ENCODE results near the gene DLG1.

The DLG1 gene

DNA sequence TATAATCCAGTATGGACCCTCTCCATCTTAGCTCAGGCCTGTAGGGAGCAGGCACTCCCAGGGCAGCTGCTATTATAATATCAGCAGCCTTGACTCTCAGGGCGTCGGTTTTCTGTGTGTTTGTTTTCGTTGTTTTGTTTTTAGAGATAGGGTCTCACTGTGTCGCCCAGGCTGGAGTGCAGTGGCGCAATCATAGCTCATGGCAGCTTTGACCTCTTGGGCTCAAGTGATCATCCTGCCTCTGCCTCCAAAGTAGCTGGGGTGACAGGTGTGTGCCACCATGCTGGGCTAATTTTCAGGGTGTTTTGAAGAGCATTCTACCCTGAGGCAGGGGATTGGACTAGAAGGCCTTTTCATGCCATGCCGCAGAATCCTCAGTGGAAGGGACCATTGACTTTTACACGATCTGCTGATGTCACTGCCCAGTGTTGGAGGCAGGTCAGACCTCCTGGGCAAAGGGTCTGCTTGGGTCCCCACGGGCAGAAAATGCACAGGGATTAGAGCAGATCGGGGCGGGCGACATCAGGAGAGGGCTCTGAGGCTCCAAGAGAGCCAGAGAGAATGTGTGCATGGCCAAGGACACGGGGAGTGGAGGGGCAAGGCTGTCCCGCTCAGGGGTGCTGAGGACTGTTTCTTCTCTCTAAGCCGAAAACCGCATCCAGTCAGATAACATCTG, 276.5 kb downstream of the DLG1 start:
- DNase-seq (ENCODE audit: low read depth in 3 of 3, low spot score in 1 of 3): no peak

DNA sequence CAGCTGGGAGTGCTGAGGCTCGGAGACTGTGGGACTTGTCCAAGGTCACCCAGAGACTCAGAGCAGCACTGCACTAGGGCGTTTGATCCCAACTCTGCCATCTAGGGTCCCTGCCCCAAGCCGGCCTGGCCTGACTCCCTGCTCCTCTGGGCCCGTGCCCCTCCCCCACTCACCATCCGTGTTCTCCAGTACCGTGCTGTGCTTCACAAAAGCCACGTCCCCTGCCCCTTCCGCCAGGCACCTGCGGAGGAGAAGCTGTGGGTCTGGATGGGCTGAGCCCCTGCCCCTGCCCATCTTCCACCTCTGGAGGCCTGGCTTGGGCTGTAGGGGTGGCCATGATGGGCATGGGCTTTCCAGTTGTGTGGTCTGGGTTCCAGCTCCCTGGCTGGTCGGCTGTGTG, 277.2 kb downstream of the DLG1 start:
- DNase-seq (ENCODE audit: low read depth in 3 of 3, low spot score in 1 of 3): no peak

DNA sequence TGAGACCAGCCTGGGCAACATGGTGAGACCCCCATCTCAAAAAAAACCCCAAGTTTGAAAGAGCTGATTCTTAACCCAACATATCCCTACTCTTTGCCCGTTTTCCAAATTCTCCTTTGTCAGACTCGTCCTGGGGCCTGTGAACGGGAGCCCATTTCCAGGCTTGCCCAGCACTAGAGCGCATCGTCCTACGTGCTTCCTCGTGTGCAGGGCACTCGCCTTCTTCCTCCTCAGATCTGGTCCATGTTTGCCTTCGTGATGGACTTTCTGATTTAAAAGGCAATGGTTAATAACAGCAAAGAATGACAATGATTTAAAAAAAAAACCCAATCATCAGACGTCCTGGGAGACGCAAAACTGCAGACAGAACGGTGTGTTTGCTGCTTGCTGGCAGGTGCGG, 278.9 kb downstream of the DLG1 start:
- no peak for DNase-seq (ENCODE audit: low read depth in 3 of 3, low spot score in 1 of 3)

- DNase-seq (ENCODE audit: low read depth in 3 of 3, low spot score in 1 of 3): no peak
Measured at GRCh38 chr3:197019021-197019420, 279.4 kb downstream of the DLG1 start.

- DNase-seq (ENCODE audit: low read depth in 3 of 3, low spot score in 1 of 3): no peak
Measured at GRCh38 chr3:197017003-197017402, 281.4 kb downstream of the DLG1 start.

- DNase-seq (ENCODE audit: low read depth in 3 of 3, low spot score in 1 of 3): no peak
Measured at GRCh38 chr3:197015790-197016736, 282.3 kb downstream of the DLG1 start.

GRCh38 chr3:197014942-197015575, 283.4 kb downstream of the DLG1 start:
- no peak for DNase-seq (ENCODE audit: low read depth in 3 of 3, low spot score in 1 of 3)

- DNase-seq (ENCODE audit: low read depth in 3 of 3, low spot score in 1 of 3): no peak
Measured at GRCh38 chr3:197014024-197014423, 284.4 kb downstream of the DLG1 start.

DNA sequence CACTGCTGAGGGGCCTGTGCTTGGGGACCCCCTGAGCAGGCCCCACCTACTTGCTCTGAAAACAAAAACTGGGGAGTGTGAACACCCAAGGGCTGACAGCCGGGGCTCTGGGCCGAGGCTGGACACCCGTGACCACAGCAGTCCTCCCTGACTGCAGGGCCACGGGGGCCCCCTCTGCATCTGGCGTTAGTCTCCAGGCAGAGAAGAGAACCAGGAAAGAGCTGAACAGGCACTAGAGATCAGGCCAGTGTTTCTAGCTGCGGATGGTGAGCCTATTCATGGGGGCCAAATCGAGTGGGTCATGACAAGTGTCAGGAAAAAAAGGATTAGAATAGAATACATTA, 285.9 kb downstream of the DLG1 start:
- DNase-seq (ENCODE audit: low read depth in 3 of 3, low spot score in 1 of 3): no peak

DNA sequence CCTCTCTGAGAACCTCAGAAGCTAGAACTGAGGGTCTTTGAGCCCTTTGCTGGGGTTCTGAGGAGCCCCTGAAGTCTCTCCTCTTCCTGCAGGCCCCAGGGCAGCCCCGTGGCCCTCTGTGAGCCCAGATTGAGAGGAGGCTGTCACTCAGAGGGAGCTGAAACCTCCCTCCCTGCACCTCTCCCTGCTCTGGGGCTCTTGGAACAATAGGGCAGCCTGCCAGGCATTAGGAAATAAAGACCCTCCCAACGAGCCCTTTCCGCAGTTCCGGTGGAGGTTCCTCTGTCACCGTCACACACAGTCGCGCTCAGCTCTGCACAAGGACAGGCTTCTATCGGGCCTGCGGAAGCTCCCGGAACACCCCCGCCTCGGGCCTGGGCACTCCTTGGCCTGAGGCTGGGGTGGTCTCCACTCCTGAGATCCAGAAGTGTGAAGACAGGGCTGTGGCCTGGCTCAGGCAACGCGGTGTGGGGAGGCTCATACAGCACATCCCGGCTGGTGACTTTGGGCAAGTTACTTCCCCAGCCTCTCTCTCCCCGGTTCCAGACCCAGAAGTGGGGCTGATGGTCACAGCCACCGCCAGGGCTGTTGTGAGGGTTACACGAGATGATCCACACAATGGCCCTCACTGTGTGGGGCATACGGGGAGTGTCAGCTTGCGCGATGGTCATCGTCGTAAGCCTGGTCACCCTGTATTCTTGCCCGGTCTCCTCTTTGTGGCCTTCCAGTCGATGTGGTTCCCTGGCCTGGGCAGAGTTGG, 286.5 kb downstream of the DLG1 start:
- DNase-seq (ENCODE audit: low read depth in 3 of 3, low spot score in 1 of 3): no peak

GRCh38 chr3:197010556-197011351, 287.7 kb downstream of the DLG1 start:
- no peak for DNase-seq (ENCODE audit: low read depth in 3 of 3, low spot score in 1 of 3)

DNA sequence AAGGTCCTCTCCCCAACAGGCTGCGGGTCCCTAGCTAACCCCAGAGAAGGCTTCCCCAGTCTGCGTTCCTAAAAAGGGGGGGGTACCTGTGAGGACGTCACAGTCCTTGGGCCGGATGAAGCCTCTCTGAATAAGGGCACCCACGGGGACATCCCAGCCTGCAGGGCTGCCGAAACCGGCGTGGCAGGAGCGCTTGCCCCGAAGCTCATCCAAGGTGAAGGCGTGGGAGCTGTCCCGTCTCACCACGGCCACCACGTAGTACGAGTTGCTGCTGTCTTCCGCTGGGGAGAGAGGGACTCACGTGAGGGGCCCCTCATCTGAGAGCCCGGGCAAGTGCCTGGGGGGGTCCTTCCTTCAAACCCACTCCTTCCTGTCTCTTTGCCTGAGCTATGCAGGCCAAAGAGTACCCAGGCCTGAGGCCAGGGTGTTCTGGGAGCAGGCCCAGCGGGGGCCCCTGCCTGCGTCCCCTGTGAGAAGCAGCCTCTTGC, 288.8 kb downstream of the DLG1 start:
- DNase-seq (ENCODE audit: low read depth in 3 of 3, low spot score in 1 of 3): no peak

- DNase-seq (ENCODE audit: low read depth in 3 of 3, low spot score in 1 of 3): no peak
Measured at GRCh38 chr3:197008436-197009209, 289.8 kb downstream of the DLG1 start.

DNA sequence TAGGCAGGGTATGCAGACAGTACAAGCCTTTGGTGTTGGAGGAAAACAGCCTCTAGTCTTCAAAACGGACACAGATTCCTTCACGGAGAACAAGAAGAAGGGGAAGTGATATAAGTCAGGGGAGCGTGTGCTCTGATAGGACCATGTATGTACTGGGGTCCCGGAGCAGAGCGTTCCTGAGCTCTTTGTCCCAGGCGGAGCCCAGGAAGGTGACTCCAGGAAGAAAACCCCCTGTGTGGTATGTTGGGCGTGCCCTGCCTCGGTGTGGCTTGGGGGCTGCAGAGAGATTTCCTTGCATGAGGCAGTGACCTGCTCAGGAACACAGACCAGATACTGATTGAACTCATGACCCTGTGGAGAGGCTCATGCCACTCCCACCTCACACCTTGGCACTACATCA, 290.5 kb downstream of the DLG1 start:
- no peak for DNase-seq (ENCODE audit: low read depth in 3 of 3, low spot score in 1 of 3)

GRCh38 chr3:197007296-197007940, 291.0 kb downstream of the DLG1 start:
- DNase-seq (ENCODE audit: low read depth in 3 of 3, low spot score in 1 of 3): no peak

DNA sequence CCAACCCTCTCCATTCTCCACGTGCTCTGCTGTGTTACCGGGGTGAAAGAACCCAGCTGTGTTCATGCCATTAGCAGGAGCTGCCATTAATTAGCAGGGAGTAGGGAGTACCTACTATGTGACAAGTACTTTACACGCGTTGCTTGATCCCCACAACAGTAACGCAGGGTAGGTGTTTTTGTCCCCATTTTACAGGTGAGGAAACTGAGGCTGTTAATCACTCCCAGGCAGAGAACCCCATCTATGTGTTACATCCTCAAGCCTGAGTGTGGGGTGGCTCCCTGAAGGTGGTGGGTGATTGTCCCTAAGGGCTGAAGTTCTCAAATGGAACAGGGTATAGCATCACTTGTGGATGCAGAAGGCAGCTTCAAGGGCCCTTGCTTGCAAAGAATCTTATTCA, 291.6 kb downstream of the DLG1 start:
- DNase-seq (ENCODE audit: low read depth in 3 of 3, low spot score in 1 of 3): no peak

DNA sequence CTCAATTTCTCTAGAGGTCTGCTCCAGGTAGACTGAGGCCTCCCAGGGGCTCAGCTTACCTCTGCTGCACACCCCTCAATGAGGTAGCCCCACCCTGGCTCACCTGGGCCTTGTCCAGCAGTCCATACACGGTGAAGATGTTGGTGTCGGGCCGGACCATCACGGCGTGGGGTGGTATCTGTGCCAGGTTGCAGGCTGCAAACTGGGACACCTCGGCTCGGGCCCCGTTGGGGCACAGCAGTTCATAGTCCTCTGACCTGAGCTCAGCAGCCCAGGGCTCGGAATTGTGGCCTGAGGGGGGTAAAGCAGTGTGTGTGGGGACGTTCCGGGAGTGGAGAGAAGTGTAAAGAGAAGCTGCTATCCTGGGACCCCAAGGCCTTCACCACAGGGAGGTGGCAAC, 292.0 kb downstream of the DLG1 start:
- DNase-seq (ENCODE audit: low read depth in 3 of 3, low spot score in 1 of 3): no peak

DNA sequence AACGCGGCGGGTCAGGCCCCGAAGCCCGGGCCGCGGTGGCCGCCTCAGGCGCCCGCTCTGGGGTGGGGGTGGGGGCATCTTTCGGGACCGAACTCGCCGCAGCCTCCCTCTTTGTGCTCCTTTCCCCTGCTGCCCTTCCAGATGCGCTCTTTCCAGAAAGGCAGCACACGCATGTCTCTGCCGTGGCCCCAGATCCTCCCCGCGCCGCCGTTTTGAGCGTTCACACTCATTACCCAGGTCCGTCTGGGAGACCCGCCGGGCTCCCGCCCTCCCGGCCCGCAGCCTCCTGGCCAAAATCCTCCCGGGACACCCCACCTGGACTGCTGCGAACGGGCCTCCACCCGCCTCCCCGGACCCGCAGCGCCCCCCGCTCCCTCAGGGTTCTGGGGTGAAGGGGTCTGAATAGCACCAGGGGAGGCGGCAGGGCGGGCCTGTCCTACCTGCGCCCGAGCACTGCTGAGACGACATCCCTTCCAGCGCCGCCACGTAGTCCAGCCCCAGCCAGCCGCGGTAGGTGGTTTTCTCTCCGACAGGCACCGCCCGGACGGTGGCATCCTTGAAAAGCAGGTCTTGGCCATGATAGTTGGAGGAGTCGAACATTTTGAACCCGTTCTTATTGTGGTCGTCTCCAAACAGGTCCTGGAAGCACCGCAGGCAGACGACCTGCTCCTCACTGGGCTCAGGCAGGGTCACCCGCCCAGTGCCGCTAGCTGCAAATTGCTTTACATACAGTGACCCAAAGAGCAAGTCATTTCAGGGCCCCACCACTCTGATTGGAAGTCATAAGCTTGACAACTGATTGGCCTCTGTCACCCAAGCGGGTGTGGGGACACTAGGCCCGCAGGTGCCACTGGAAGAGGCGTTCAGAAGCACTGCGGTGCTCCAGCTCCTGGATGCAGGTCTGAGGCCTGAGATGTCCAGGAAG, 294.7 kb downstream of the DLG1 start:
- peak in 1 of 3 donors; percentile 6 for DNase-seq (ENCODE audit: low read depth in 3 of 3, low spot score in 1 of 3)
